GM21528 (cell line): ENCODE data around the gene MEA1.

Experiments
- ATAC-seq: cut with Tn5 transposase; IDR thresholded peaks from one replicate; pipeline ENCODE4 v1.9.1; 2021; ENCODE audit warnings: mild to moderate bottlenecking, moderate library complexity; ENCODE audit not compliant: unreplicated experiment, low FRiP score

Gene MEA1

GRCh38 chr6:43040542-43041257 is 27.0 kb upstream of the MEA1 start:
- ATAC-seq, result no peak

DNA sequence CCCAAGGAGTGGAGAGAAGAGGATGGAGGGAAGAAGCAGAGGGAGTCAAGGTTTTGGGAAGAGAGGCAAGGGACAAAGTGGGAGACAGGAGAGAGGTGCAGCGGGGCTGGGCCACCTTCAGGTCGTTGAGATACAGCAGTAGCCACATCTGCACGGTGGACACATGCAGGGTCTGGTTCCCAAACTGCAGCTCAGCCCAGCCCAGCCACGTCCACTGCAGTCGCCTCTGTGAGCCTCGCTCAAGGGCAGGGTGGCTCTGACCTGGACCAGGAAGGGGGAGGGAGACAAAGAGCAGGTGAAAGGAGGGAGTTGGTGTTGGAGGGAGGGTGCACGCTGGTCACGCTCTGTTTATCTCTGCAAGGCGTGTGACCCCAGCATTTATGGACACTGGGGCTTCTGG is 25.0 kb upstream of the MEA1 start:
- ATAC-seq, result no peak

- no peak for ATAC-seq
These were observed 24.0 kb upstream of the MEA1 start for GRCh38 chr6:43037706-43038105.

DNA sequence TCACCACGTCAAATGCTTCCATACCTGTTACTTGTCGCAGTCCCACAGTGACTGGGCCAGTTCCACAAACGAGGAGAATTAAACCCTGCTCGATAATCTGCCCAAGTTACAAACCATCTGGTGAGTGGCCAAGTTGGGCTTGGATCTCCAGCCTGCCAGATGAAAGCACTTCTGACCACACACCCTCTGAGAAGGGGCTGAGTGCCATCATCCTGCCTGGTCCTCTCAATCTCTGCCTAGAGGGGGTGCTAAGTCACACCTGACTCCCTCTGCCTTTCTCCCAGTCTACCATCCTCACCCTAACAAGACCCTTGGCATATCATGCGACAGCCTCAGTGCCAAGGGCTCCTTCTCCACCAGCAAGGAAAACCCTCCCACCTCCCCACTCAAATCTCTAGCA is 23.5 kb upstream of the MEA1 start:
- ATAC-seq, result no peak

GRCh38 chr6:43036712-43037111 is 23.0 kb upstream of the MEA1 start:
- no peak for ATAC-seq

GRCh38 chr6:43035495-43036194 is 21.9 kb upstream of the MEA1 start:
- ATAC-seq, result no peak

- ATAC-seq, result no peak
These were observed 20.4 kb upstream of the MEA1 start for GRCh38 chr6:43034190-43034525.

DNA sequence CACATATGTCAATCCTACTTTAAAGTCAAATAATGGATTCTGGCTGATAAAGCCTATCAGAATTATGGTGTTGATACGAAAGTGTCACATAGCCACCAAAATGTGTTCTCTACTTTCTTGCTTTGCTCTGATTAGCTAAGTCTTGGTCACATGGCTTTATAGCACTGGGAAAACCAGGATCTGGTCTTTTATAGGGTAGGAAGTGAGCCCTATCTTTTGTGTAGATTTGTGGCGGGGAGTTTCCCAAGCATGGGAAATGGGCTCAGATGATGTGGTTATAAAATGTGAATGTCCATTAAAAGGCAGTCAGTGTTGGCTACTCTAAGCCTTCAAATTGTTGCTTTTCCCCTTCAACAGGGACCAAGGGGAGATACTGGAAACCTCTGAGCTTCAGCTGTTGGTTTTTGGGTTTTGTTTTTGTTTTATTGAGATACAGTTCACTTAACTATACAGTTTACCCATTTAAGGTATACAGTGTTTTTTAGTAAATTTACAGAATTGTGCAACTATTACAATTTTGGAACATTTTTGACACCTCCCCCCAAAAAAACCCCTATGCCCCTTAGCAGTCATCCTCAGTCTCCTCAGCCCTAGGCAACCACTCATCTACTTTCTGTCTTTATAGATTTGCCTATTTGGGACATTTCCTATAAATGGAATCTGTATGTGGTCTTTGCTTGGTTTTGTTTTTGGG is 19.9 kb upstream of the MEA1 start:
- no peak for ATAC-seq

DNA sequence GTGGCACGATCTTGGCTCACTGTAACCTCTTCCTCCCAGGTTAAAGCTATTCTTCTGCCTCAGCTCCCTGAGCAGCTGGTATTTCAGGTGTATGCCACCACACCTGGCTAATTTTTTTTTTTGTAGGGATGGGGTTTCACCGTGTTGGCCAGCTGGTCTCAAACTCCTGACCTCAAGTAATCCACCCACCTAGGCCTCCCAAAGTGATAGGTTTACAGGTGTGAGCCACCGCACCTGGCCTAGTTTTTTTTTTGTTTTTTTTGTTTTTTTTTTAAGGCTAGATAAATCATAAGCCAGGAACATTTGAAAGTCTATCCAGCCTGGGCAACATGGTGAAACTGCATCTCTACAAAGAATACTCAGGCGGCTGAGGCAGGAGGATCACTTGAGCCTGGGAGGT is 18.6 kb upstream of the MEA1 start:
- ATAC-seq, result no peak

DNA sequence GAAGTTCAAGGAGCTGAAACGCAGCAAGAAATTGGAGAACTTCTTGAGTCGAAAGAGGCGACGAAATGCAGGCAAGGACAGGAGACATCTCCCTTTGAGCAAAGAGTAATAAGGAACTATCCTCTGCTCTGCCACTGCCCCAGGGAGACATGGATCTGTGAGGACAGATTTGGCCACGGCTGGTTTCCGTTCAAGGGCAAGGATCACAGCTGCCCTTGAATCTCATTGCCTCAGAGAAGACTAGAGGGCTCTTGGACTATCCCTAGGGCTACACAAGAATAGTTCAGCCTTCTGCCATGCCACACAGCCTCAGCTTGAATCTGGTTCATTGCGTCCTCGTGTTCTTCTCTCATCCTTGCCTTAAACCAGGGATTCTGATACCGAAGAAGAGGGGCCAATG is 15.4 kb upstream of the MEA1 start:
- ATAC-seq, result no peak

- ATAC-seq, result no peak
These were observed 12.6 kb upstream of the MEA1 start for GRCh38 chr6:43026365-43026764.

DNA sequence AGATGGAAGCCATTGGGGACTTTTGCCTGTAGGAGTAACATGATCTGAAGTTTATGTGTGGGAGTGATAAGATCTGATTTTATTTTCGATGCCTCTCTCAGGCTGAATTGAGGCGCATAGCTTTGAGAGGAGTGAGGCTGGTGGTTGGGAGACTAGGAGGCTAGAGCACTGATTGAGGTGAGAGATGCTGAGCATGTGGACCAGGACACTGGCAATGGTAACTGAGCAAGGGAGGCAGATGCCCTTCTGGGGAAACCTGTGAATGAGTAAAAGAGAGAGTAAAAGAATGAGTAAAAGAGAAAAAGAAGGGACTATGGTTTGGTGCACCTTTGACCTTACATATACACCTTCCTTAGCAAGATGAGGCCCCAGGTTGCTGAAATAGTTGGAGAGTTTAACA is 10.7 kb upstream of the MEA1 start:
- no peak for ATAC-seq

DNA sequence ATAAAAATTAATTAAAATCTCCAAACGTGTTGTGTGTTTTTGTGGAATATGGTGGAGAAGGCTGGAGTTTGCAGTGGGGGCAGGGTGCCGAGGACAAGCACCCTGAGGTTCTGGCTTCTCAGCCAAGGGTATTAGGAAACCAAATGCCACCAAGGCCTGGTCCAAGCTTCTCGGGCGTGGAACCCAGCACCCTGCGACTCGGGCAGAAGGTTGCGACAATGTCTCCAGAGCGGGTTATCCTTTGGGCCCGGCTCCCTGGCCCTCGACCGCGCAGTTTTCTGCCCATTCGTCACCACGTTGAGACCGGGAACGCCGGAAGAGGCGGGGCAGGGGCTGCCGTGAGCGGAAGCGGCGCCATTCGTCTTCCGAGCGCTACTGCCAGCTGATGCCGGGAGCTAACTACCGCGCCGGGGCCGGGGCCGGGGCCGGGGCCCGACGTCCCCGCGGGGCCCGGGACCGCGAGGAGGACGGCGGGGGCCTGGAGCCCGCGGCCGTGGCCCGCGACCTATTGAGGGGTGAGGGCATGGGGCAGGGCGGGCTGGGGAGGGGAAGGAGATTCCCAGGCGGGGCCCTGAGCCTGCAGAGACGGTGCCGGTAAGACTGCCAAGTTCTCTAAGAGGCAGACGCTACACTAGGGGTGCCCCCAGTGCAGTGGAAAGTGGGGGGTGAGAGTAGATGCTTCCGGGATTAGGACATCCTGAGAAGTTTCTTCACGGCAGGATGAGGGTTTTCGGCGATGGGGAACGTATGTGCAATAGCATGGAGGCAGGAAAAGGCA is 7.7 kb upstream of the MEA1 start, which contains the start of gene RRP36:
RRP36 (plus strand) TSS at position 354 of the 778 bp plus-strand sequence; CDS start at position 386, 32 bp downstream.
- peak; percentile 63 for ATAC-seq

- no peak for ATAC-seq
These were observed 7.1 kb upstream of the MEA1 start for GRCh38 chr6:43020847-43021246.

DNA sequence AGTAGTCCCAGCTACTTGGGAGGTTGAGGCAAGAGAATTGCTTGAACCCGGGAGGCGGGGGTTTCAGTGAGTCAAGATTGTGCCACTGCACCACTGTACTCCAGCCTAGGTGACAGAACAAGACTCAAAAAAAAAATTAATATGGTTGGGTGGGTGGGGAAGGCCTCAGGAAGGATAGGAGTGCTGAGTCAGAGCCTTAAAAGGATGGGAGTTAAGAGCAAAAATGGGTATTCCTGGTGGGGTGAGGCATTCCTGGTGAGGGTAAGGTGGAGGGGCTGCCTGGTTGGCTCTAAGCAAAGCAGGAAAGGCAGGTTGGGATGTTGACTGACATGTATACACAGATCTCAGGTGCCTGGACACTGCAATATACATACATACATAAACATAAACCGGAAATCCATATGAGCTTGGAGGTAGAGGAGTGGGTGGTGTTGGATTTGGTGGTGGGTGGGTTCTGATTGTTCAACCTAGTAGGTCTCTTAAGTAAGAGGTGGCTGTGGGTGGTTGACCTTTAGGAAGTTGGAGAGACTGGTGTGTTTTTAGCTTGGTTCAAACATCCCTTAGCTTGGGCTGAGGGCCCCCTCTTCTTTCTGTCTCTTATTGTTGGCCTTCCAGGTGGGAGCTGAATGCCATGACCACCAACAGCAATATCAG is 6.4 kb upstream of the MEA1 start:
- no peak for ATAC-seq

DNA sequence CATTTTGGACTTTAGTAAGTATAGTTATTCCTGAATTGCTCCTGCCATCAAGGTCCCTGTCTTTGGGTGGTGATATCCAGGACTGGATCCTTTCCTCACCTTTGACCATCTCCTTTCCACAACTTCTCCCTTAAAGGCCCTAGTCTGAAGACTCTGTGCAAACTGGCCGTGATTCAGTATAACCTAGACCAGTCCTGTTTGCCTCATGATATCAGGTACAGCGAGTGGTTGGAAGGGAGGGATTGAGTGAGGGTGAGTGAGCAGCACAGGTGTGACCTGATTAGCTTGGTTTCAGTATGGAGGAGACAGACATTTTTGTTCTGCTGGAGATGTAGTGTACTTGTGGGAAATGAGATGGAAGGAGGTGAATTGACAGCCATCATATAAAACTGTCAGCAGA is 5.4 kb upstream of the MEA1 start:
- no peak for ATAC-seq

DNA sequence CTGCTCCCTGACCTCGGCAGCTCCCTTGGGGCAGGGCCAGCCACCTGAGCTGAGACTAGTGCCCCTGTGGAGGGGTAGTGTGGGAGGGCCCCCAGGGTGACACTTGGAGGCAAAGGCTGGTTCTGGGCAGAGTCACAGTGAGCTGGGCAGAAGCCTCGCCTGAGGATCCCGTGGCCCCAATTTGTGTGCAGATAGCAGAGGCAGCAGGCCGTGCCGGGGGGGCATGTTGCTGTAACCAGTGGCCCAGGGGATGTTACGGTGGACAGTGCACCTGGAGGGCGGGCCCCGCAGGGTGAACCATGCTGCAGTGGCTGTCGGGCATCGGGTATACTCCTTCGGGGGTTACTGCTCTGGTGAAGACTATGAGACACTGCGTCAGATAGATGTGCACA is 3.2 kb upstream of the MEA1 start:
- no peak for ATAC-seq

DNA sequence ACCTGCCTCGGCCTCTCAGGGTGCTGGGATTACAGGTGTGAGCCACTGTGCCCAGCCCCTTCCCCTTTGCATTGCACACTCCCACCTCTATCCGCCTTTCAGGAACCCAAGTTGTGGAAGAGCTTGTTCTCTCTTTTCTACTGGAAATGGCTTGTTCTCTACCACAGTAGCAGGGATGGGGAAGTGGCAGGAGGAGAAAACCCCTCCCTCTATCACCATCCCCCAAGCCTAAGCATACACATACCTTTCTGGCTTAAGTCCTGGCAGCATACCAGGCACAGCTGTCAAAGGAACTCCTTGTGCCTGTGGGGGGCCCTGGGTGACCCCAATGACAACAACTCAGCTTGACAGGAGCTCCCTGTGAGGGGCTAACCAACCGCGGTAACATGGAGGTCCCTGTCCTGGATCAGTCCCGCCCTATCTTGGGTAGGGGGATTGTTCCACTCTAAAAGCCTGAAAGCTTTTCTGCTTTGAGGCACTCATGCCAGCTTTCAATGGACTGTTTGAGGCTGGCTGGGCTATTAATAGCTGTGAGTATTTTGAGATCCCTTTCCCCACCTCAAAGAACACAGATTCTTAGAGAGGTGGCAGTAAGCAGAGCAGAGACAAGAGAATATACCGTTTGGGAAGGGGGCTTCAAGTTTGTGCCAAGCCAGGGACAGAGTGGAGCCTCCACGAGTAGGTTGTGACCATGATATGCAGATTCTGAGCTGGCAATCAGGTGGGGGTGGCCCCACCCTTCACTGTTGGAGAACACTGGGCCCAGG is 2.6 kb upstream of the MEA1 start:
- ATAC-seq, result no peak

DNA sequence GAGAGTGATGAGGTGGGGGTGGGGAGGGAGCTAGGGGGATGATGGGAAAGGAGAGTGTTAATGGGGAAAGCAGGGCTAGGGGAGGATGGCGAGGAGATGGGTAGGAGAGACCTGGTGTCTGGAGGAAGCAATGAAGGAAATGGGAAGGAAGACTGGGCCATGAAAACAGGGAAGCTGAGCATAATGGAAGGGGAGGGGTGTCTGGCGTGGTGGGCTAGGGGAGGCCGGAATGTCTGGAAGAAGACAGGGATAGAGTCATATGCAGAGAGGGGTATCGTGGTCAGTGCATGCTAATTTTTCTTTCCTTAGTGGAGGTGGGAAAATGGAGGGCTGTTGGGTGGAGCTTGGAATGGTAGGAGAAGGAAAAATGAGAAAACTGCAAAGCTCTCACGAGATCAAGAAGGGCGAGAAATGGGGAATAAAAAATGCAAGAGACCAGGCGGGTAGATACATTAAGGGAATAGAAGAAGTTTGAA is 726 bp upstream of the MEA1 start:
- ATAC-seq, result no peak
